Tibial artery (tissue), 4 donors: Measurements from ENCODE around the gene TMOD3.

Source experiments
- DNase-seq, 2 donors: peaks; one replicate each; pipeline ENCODE4 v3.0.0-alpha.2; 2019
- H3K27ac ChIP-seq, 2 donors: fragments of 200-600 bp; sonication (generic) in 1 of 2; 1 replicate in 1 of 2; 2 replicates in 1 of 2; pipeline ENCODE4 v1.5.1; 2018 to 2019; ENCODE audit warnings: mild to moderate bottlenecking in 1 of 2
- H3K27me3 ChIP-seq, 2 donors: fragments of 200-600 bp; sonication (generic) in 1 of 2; one replicate each; pipeline versions ENCODE4 v1.5.1 to v1.6.0; 2016 to 2019
- H3K36me3 ChIP-seq, 3 donors: fragments of 200-600 bp; sonication (generic) in 2 of 3; one replicate each; pipeline ENCODE4 v1.5.1; 2016 to 2019; ENCODE audit warnings: mild to moderate bottlenecking in 2 of 3
- H3K4me1 ChIP-seq, 4 donors: fragments of 200-600 bp; sonication (generic) in 2 of 4; 1 replicate in 3 of 4; 2 replicates in 1 of 4; pipeline ENCODE4 v1.5.1; 2016 to 2019
- H3K4me3 ChIP-seq, 2 donors: fragments of 200-600 bp; sonication (generic) in 1 of 2; 1 replicate in 1 of 2; 2 replicates in 1 of 2; pipeline ENCODE4 v1.5.1; 2018 to 2019; ENCODE audit warnings: mild to moderate bottlenecking in 2 of 2
- H3K9me3 ChIP-seq, 3 donors: fragments of 200-600 bp; sonication (generic) in 1 of 3; one replicate each; pipeline ENCODE4 v1.5.1; 2016 to 2019
- intact Hi-C: fragments of 100-400 bp; cut with DNase I; formaldehyde crosslinking; loops from one replicate; pipeline ENCODE4 v1.15.0; 2023; ENCODE audit warnings: low total_unique reads
- TF ChIP-seq, protein P1 (sequence below), 2 experiments: fragments of 200-600 bp in 1 of 2; fragments of 450-650 bp in 1 of 2; IDR thresholded peaks; one replicate each; pipeline ENCODE4 v1.5.1; 2017 to 2019; ENCODE audit warnings: antibody characterized with exemption in 2 of 2, mild to moderate bottlenecking in 1 of 2, moderate library complexity in 1 of 2

TMOD3 gene

DNA sequence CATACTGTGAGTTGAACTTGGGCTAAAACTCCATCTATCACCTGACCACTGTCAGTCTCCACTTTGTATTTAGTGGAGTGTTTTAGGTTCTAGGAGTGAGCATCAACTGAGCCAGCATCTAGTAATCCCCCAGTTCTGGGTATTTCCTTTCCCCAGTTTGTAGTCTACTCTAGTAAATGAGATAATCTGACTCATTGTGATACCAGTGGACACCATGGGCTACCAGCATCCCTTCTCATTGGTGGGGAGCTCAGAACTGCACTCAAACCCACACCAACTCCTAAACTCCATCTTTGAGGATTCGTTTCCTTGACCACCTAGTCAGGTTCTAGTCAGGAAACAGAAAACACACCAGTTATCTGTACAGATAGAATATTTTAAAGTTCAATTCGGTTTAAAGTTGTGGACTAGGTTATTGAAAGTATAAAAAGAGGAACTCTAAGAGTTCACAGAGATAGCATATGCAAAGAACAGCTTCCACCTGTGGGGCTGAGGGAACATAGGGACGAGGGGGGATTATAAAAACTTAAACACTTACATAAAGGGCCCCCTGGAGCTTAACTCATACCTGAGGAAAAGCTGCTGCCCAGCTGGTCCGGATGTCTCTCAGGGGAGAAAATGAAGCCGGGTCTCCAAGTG lies 106.1 kb downstream of the TMOD3 start:
- no peak for DNase-seq
- H3K27me3 ChIP-seq, result no peaks in the 10 kb centered on the region
- TF ChIP-seq, protein P1, sequence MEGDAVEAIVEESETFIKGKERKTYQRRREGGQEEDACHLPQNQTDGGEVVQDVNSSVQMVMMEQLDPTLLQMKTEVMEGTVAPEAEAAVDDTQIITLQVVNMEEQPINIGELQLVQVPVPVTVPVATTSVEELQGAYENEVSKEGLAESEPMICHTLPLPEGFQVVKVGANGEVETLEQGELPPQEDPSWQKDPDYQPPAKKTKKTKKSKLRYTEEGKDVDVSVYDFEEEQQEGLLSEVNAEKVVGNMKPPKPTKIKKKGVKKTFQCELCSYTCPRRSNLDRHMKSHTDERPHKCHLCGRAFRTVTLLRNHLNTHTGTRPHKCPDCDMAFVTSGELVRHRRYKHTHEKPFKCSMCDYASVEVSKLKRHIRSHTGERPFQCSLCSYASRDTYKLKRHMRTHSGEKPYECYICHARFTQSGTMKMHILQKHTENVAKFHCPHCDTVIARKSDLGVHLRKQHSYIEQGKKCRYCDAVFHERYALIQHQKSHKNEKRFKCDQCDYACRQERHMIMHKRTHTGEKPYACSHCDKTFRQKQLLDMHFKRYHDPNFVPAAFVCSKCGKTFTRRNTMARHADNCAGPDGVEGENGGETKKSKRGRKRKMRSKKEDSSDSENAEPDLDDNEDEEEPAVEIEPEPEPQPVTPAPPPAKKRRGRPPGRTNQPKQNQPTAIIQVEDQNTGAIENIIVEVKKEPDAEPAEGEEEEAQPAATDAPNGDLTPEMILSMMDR (IDR thresholded peaks at IDR 0.05), result no peak
- H3K36me3 ChIP-seq, result peaks cover 0 to 30% (median 23%) of the 10 kb centered on the region in 3 donors
- no peaks in the 10 kb centered on the region for H3K9me3 ChIP-seq
- no peak overlapping the region for H3K27ac ChIP-seq
- intact Hi-C loops, result no loop called here
- H3K4me3 ChIP-seq, result no peak overlapping the region
- no peaks in the 10 kb centered on the region for H3K4me1 ChIP-seq

GRCh38 chr15:51936105-51936478 lies 106.6 kb downstream of the TMOD3 start:
- Histone ChIP-seq H3K4me3 (no peak overlapping the region), H3K27ac (no peak overlapping the region), H3K9me3 (no peaks in the 10 kb centered on the region), H3K36me3 (peaks cover 0 to 28% (median 25%) of the 10 kb centered on the region in 3 donors), H3K4me1 (no peaks in the 10 kb centered on the region), H3K27me3 (no peaks in the 10 kb centered on the region)
- intact Hi-C loops, result no loop called here
- TF ChIP-seq, protein P1 (IDR thresholded peaks at IDR 0.05), result no peak
- no peak for DNase-seq

DNA sequence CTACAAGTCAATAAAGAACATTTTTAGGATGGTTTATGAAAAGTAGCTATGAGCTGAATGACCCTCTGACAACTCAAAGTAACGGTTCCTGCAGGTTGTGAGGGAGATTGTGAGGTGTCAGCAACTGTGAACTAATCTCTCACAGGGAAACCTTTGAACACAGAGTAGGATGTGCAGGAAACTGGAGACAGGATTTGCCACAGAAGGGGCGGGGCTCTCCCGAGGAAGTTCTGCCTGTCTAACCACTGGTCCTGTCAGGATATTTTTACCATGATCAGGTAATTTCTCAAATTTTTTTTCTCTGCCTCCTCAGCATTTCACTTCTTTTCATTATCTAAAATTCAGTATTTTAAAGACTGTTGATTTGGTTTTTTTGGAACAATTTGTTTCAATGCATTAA lies 108.8 kb downstream of the TMOD3 start:
- Histone ChIP-seq H3K27ac (no peak overlapping the region), H3K4me3 (no peak overlapping the region), H3K4me1 (no peaks in the 10 kb centered on the region), H3K36me3 (peaks cover 0 to 37% (median 27%) of the 10 kb centered on the region in 3 donors), H3K9me3 (no peaks in the 10 kb centered on the region), H3K27me3 (no peaks in the 10 kb centered on the region)
- TF ChIP-seq, protein P1 (IDR thresholded peaks at IDR 0.05), result no peak
- intact Hi-C loops, result no loop called here
- DNase-seq, result no peak

- no peak overlapping the region for H3K27ac ChIP-seq
- TF ChIP-seq, protein P1 (IDR thresholded peaks at IDR 0.05), result no peak
- no peaks in the 10 kb centered on the region for H3K9me3 ChIP-seq
- intact Hi-C loops, result no loop called here
- no peaks in the 10 kb centered on the region for H3K27me3 ChIP-seq
- H3K36me3 ChIP-seq, result peaks cover 0 to 41% (median 27%) of the 10 kb centered on the region in 3 donors
- no peak for DNase-seq
- no peaks in the 10 kb centered on the region for H3K4me1 ChIP-seq
- H3K4me3 ChIP-seq, result no peak overlapping the region
Measured at GRCh38 chr15:51939216-51939615, 109.8 kb downstream of the TMOD3 start.

DNA sequence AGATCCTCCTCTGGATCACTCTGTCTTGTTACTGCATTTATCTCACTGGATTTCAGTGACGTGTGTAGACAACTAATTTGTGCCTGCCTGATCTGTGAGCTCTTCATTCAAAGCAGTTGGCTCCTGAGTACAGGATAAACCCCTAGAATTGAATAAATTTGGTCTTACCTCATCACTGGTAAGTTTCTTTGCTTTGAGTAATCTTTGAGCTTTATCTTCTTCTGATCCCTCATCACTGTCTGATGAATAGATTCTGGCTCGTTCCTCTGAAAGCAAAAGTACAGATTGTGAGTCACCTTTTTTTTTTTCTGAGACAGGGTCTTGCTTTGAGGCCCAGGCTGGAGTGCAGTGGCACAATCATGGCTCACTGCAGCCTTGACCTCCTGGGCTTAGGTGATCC lies 117.7 kb downstream of the TMOD3 start:
- TF ChIP-seq, protein P1 (IDR thresholded peaks at IDR 0.05), result no peak
- DNase-seq, result no peak
- intact Hi-C loops, result no loop called here
- Histone ChIP-seq H3K9me3 (no peaks in the 10 kb centered on the region), H3K4me1 (no peaks in the 10 kb centered on the region), H3K27me3 (no peaks in the 10 kb centered on the region), H3K27ac (no peak overlapping the region), H3K4me3 (no peak overlapping the region), H3K36me3 (peaks cover 46 to 85% (median 68%) of the 10 kb centered on the region in 3 donors)
